ENCODE results near the gene AHCYL1.

Gene AHCYL1

GRCh38 chr1:110048240-110048639, 63.7 kb downstream of the AHCYL1 start:
- WGBS, 2 experiments = 96 to 99% methylated on average over 5 of the region's 5 CpGs

GRCh38 chr1:110048923-110049601, 64.5 kb downstream of the AHCYL1 start:
- Histone ChIP-seq H3K4me3 (ENCODE audit: insufficient read depth, low read depth, low read length) (no peak overlapping the region), H3K9me3 (ENCODE audit: control insufficient read depth, low read length) (no peaks in the 10 kb centered on the region), H3K4me1 (ENCODE audit: control insufficient read depth, insufficient read depth, low read length) (no peaks in the 10 kb centered on the region), H3K27me3 (ENCODE audit: control insufficient read depth, insufficient read depth, low read length, poor library complexity, severe bottlenecking) (no peaks in the 10 kb centered on the region), H3K36me3 (ENCODE audit: control insufficient read depth, insufficient read depth, low read length) (peaks cover 78% of the 10 kb centered on the region), H3K27ac (ENCODE audit: insufficient read depth, low read depth, low read length, poor library complexity, severe bottlenecking) (no peak overlapping the region)
- 93 to 96% methylated on average over 9 of the region's 9 CpGs for WGBS, 2 experiments

More at GRCh38 chr1:110048240-110048639, 63.7 kb downstream of the AHCYL1 start:
- H3K4me1 ChIP-seq (ENCODE audit: control insufficient read depth, insufficient read depth, low read length) = no peaks in the 10 kb centered on the region
- no peak overlapping the region for H3K27ac ChIP-seq (ENCODE audit: insufficient read depth, low read depth, low read length, poor library complexity, severe bottlenecking)
- H3K9me3 ChIP-seq (ENCODE audit: control insufficient read depth, low read length) = no peaks in the 10 kb centered on the region
- no peak overlapping the region for H3K4me3 ChIP-seq (ENCODE audit: insufficient read depth, low read depth, low read length)
- H3K27me3 ChIP-seq (ENCODE audit: control insufficient read depth, insufficient read depth, low read length, poor library complexity, severe bottlenecking) = no peaks in the 10 kb centered on the region
- peaks cover 79% of the 10 kb centered on the region for H3K36me3 ChIP-seq (ENCODE audit: control insufficient read depth, insufficient read depth, low read length)

GRCh38 chr1:110049801-110050601, 65.4 kb downstream of the AHCYL1 start:
- Histone ChIP-seq H3K27ac (ENCODE audit: insufficient read depth, low read depth, low read length, poor library complexity, severe bottlenecking) (no peak overlapping the region), H3K4me3 (ENCODE audit: insufficient read depth, low read depth, low read length) (no peak overlapping the region), H3K36me3 (ENCODE audit: control insufficient read depth, insufficient read depth, low read length) (peaks cover 79% of the 10 kb centered on the region), H3K9me3 (ENCODE audit: control insufficient read depth, low read length) (no peaks in the 10 kb centered on the region), H3K4me1 (ENCODE audit: control insufficient read depth, insufficient read depth, low read length) (no peaks in the 10 kb centered on the region), H3K27me3 (ENCODE audit: control insufficient read depth, insufficient read depth, low read length, poor library complexity, severe bottlenecking) (no peaks in the 10 kb centered on the region)
- WGBS, 2 experiments = 93 to 94% methylated on average over 11 of the region's 11 CpGs

GRCh38 chr1:110050602-110051261, 66.2 kb downstream of the AHCYL1 start:
- 95% methylated on average over 4 of the region's 4 CpGs for WGBS, 2 experiments
- H3K27me3 ChIP-seq (ENCODE audit: control insufficient read depth, insufficient read depth, low read length, poor library complexity, severe bottlenecking) = no peaks in the 10 kb centered on the region
- no peak overlapping the region for H3K4me3 ChIP-seq (ENCODE audit: insufficient read depth, low read depth, low read length)
- no peaks in the 10 kb centered on the region for H3K9me3 ChIP-seq (ENCODE audit: control insufficient read depth, low read length)
- no peak overlapping the region for H3K27ac ChIP-seq (ENCODE audit: insufficient read depth, low read depth, low read length, poor library complexity, severe bottlenecking)
- no peaks in the 10 kb centered on the region for H3K4me1 ChIP-seq (ENCODE audit: control insufficient read depth, insufficient read depth, low read length)
- H3K36me3 ChIP-seq (ENCODE audit: control insufficient read depth, insufficient read depth, low read length) = peaks cover 80% of the 10 kb centered on the region

GRCh38 chr1:110051262-110051648, 66.7 kb downstream of the AHCYL1 start:
- Histone ChIP-seq H3K36me3 (ENCODE audit: control insufficient read depth, insufficient read depth, low read length) (peaks cover 82% of the 10 kb centered on the region), H3K27me3 (ENCODE audit: control insufficient read depth, insufficient read depth, low read length, poor library complexity, severe bottlenecking) (no peaks in the 10 kb centered on the region), H3K4me3 (ENCODE audit: insufficient read depth, low read depth, low read length) (no peak overlapping the region), H3K27ac (ENCODE audit: insufficient read depth, low read depth, low read length, poor library complexity, severe bottlenecking) (no peak overlapping the region), H3K9me3 (ENCODE audit: control insufficient read depth, low read length) (no peaks in the 10 kb centered on the region), H3K4me1 (ENCODE audit: control insufficient read depth, insufficient read depth, low read length) (no peaks in the 10 kb centered on the region)
- WGBS, 2 experiments = 94% methylated on average over 2 of the region's 2 CpGs

GRCh38 chr1:110053552-110054428, 69.2 kb downstream of the AHCYL1 start:
- no peaks in the 10 kb centered on the region for H3K4me1 ChIP-seq (ENCODE audit: control insufficient read depth, insufficient read depth, low read length)
- H3K36me3 ChIP-seq (ENCODE audit: control insufficient read depth, insufficient read depth, low read length) = peaks cover 77% of the 10 kb centered on the region
- H3K27me3 ChIP-seq (ENCODE audit: control insufficient read depth, insufficient read depth, low read length, poor library complexity, severe bottlenecking) = no peaks in the 10 kb centered on the region
- H3K4me3 ChIP-seq (ENCODE audit: insufficient read depth, low read depth, low read length) = no peak overlapping the region
- no peaks in the 10 kb centered on the region for H3K9me3 ChIP-seq (ENCODE audit: control insufficient read depth, low read length)
- 88 to 90% methylated on average over 16 of the region's 16 CpGs for WGBS, 2 experiments
- H3K27ac ChIP-seq (ENCODE audit: insufficient read depth, low read depth, low read length, poor library complexity, severe bottlenecking) = no peak overlapping the region

- H3K4me1 ChIP-seq (ENCODE audit: control insufficient read depth, insufficient read depth, low read length) = no peaks in the 10 kb centered on the region
- H3K9me3 ChIP-seq (ENCODE audit: control insufficient read depth, low read length) = no peaks in the 10 kb centered on the region
- H3K27ac ChIP-seq (ENCODE audit: insufficient read depth, low read depth, low read length, poor library complexity, severe bottlenecking) = no peak overlapping the region
- H3K36me3 ChIP-seq (ENCODE audit: control insufficient read depth, insufficient read depth, low read length) = peaks cover 60% of the 10 kb centered on the region
- WGBS, 2 experiments = 96% methylated on average over 5 of the region's 5 CpGs
- H3K4me3 ChIP-seq (ENCODE audit: insufficient read depth, low read depth, low read length) = no peak overlapping the region
- no peaks in the 10 kb centered on the region for H3K27me3 ChIP-seq (ENCODE audit: control insufficient read depth, insufficient read depth, low read length, poor library complexity, severe bottlenecking)
These were observed 71.1 kb downstream of the AHCYL1 start for GRCh38 chr1:110055493-110056284.

GRCh38 chr1:110056285-110056683, 71.7 kb downstream of the AHCYL1 start:
- no peaks in the 10 kb centered on the region for H3K27me3 ChIP-seq (ENCODE audit: control insufficient read depth, insufficient read depth, low read length, poor library complexity, severe bottlenecking)
- peaks cover 54% of the 10 kb centered on the region for H3K36me3 ChIP-seq (ENCODE audit: control insufficient read depth, insufficient read depth, low read length)
- no peaks in the 10 kb centered on the region for H3K9me3 ChIP-seq (ENCODE audit: control insufficient read depth, low read length)
- H3K27ac ChIP-seq (ENCODE audit: insufficient read depth, low read depth, low read length, poor library complexity, severe bottlenecking) = no peak overlapping the region
- no peak overlapping the region for H3K4me3 ChIP-seq (ENCODE audit: insufficient read depth, low read depth, low read length)
- 94 to 95% methylated on average over 4 of the region's 4 CpGs for WGBS, 2 experiments
- H3K4me1 ChIP-seq (ENCODE audit: control insufficient read depth, insufficient read depth, low read length) = no peaks in the 10 kb centered on the region

GRCh38 chr1:110056776-110057175, 72.2 kb downstream of the AHCYL1 start:
- H3K4me3 ChIP-seq (ENCODE audit: insufficient read depth, low read depth, low read length) = no peak overlapping the region
- no peaks in the 10 kb centered on the region for H3K9me3 ChIP-seq (ENCODE audit: control insufficient read depth, low read length)
- 94% methylated on average over 3 of the region's 3 CpGs for WGBS, 2 experiments
- H3K36me3 ChIP-seq (ENCODE audit: control insufficient read depth, insufficient read depth, low read length) = peaks cover 50% of the 10 kb centered on the region
- H3K4me1 ChIP-seq (ENCODE audit: control insufficient read depth, insufficient read depth, low read length) = no peaks in the 10 kb centered on the region
- H3K27me3 ChIP-seq (ENCODE audit: control insufficient read depth, insufficient read depth, low read length, poor library complexity, severe bottlenecking) = no peaks in the 10 kb centered on the region
- H3K27ac ChIP-seq (ENCODE audit: insufficient read depth, low read depth, low read length, poor library complexity, severe bottlenecking) = no peak overlapping the region

Measured in ectodermal cell (in vitro differentiated cells).